T-helper 22 cell (primary cell): ENCODE measurements around the gene KIAA0753.

ENCODE experiments used
- DNase-seq: peaks from one replicate; pipeline ENCODE4 v3.0.0-alpha.2; 2020; ENCODE audit warnings: low read depth

KIAA0753 gene

DNA sequence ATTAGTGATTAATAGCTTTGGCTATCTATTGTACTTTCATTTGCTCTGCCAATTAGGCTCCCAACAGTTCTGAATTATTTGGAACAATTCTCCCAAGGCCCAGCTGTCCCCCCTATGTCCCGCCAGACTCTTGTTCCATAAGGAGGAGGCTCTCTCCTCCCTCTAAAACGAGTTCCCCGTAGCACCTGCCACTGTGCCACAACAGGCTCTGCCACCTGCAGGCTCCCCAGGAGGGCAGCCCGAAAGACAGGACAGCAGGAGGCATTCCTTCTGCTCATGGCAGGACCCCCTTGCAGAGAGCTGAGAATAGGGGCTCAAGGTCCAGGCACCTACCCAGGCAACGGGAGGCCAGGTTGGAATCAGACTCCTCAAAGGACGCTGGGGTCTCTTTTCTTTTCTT lies 93.2 kb downstream of the KIAA0753 start:
- no peak for DNase-seq

DNA sequence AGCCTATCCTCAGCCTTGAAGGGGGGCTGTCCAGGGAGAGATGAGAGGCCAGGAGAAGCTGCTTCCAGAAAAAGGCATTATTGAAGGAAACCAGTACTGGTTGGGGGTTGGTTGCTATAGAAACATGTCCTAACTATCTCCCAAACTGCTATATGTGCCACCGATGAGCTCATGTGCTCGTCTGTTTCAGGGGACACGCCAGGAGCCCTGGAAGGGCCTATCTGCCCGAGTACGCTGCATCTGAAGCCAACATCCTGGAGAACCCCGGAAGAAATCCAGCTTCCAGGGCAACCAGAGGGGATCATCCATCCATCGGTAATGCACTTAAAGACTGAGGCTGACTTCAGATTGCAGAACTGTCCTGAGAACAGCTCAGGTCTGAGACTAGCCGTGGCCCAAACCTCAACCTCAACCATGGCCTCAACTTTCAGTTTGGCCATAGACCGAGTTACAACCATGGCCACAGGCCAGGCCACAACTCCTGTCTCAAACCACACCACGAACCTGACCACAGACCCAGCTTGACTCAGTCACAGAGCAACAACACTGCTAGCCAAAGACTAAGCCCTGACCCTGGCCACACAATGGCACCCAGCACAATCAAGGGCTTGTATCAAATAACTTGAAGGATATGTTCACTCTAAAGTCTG lies 94.3 kb downstream of the KIAA0753 start:
- DNase-seq = no peak

- no peak for DNase-seq
Observed at GRCh38 chr17:6545291-6545690, 95.2 kb downstream of the KIAA0753 start.

DNA sequence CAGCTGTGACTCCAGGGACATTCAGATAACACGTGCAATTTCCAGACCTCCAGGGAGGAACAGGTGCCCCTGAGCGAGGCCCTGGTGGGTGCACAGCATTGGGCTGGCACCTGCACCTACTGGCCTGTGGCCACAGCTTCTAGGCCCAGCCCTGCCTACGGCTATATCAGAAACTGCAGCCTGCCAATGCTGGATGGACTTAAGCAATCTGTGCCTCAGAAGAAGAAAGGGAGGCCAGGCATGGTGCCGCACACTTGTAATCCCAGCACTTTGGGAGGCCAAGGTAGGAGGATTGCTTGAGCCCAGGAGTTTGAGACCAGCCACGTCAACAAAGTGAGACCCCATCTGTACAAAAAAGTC lies 96.5 kb downstream of the KIAA0753 start:
- DNase-seq = no peak

DNA sequence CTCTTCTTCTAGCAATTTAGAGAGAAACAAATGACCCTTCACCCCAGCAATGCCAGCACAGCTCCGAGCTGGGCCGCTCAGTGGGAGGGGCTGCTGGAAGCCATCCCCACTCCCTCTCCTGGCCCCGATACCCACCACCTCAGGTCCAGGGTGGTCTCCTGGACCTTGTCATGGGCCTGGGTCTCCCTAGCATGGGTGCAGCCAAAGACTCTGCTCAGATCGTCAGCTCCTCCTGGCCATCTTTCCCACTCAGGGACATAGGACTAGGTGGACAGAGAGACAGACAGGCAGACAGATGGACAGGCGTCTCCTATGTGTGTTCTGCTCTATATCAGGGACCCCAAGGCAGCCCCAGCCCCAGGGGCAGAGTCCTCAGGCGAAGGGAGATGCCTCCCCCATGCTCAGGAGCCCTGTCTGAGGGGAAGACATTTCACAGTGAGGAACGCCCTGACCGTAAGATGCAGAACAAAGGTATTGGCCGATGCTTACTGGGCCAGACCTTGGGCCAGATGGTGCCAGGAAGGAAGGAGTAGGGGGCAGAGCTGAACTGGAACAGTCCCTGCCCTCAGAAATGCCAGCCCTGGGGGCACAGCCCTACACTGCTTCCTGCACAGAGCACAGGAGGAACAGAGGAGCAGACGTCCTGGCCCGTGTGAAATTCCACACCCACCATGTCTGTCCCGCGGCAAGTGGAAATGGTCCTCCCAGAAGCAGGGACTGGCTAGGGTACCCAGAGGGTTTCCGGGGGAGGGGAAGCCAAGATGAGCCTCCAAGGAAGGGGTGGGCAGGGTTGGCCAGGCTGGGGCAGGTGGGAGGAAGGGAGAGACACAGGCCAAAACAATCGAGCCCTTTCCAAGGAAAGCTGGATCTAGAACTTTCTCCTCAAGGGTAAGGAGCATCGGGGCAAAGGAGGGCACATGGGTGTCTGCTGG lies 97.2 kb downstream of the KIAA0753 start:
- DNase-seq = no peak

GRCh38 chr17:6542577-6542976 lies 97.9 kb downstream of the KIAA0753 start:
- DNase-seq = no peak

DNA sequence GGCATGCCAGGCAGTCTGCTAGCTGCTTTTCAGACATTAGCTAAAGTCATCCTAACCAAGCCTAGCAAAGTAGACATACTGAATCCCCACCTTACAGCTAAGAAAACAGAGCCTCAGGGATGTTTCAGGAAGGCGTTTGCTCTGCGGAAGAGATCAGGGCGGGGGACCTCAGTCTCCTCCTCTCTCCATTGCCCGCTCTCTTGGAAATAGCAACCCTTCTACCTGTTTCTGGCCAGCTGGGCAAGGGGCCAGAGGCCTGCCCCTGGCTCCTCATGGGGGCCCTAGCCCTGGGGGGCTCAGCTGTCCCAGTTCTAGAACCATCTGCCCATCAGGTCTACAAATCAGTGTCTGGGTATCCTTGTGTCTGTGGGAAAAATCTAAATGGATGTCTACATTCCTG lies 98.6 kb downstream of the KIAA0753 start:
- no peak for DNase-seq

- no peak for DNase-seq
Observed at GRCh38 chr17:6539871-6540270, 100.6 kb downstream of the KIAA0753 start.

DNA sequence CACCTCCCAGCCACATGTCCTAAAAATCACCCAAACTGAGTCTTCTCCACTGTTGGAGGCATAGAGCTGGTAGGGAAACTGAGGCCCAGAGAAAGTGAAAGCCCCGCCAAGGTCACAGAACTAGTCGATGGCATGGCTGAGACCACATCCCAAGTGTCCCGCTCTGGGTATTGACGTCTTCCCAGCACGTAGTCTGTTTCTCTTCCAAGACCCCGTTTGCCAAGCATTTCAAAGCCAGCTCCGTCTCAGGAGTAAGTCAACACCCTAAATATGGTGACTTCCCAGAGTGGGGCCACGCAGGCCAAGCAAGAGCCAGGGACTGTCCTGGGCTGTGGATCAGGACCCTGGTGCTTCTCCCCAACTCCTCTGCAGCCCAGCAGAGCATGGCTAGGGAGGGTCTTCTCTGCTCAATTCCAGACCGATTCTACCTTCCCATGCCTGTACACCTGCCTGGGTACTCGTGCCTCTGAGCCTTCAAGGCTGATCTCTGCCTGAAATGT lies 103.9 kb downstream of the KIAA0753 start:
- DNase-seq = no peak

DNA sequence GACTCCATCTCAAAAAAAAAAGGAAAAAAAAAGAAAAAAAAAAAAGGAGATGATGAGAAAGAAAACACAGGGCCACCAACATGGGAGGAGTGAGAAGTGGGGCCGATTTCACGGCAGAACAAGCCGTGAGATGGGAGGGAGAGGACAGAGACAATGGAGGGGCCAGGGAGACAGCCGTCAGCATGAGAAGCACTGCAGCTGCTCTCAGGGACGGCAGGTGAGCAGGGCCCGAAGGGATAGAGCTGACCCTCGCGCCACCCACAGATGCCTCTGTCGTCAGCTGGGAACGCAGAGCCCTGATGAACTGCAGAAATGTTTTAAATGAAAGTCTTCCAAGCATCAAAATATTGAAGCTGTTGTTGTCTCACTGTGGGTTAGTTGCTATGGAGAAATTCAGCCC lies 104.5 kb downstream of the KIAA0753 start:
- no peak for DNase-seq

DNA sequence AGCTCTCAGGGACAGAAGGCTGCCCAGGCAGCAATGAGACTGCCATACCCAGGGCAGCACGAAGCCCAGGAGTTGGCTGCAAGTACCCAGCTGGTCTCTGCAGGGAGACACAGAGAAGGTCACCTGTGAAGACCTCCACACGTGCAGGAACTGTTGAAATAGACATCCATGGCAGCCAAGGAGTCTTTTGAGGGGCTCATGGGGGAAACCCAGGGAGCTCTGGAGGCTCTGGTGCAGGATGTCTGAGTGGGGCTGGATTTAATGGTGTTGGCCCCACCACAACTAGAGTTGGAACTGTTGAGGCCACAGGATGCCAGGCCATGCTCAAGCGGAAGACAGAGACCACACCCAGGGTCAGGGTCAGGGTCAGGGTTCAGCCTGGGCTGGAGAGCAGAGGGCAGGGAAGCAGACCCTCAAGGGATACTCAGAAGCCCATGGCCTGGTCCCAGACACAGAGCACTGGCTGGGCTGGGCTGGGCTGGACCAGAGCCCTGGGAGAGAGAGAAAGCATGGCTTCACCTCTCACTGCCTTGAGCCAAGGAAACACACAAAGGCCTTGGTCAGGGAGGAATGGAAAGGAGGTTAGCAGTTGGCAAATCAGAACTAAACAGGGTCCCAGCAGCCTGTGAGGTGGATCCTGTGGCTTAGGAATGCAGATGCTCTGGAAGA lies 105.5 kb downstream of the KIAA0753 start:
- DNase-seq = no peak

DNA sequence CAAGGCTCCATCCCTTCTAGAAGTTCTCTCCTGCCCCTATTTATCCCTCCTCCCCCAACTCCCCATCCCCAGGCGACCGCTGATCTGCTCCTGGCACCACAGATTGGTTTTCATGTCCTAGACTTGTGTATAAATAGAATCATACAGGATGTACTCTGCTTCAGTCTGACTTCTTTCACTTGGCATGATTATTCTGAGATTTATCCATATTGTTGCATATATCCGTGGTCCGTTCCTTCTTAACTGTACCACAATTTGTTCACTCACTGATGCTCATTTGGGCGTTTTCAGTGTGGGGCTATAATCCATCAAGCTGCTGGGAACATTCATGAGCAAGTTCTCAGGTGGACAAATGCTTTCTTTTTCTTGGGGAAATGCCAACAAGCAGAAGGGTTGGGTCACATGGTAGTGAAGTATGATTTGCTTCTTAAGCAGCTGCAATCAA lies 108.0 kb downstream of the KIAA0753 start:
- no peak for DNase-seq

GRCh38 chr17:6531575-6531974 lies 108.9 kb downstream of the KIAA0753 start:
- DNase-seq = no peak

DNA sequence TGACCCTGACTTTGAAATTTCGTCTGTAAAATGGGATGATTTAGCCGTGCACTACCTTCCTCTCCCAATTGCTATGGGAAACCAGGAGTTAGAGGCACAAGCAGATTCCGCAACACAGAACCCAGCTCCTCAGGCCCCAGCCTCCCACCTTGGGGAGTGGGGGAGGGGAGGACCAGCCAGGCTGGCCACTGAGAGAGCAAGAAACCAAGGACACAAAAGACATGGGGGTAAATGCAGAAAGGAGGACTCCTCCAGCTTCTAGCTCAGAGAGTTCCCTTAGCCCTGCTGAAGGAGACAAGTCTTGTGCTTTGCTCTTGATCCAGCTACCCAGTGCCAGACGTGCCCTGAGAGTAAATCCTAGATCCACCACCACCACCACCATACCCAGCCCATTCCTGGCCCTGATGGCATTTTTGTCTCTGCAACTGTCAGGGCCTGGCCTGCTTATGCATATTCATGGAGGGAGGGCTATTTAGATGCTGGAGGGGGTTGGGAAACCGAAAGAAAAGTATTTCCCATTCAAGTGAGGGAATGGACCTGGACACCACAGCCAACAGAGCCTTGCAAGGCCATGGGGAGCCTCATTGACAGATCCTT lies 110.1 kb downstream of the KIAA0753 start:
- no peak for DNase-seq

GRCh38 chr17:6528557-6528956 lies 112.0 kb downstream of the KIAA0753 start:
- DNase-seq = no peak
